Endothelial cell of umbilical vein (primary cell): ENCODE measurements around the gene HADH. TPM values are rescaled to one million over a fixed set of nuclear protein-coding genes. Genes with fewer than 3 reads are reported as not detected.

Source experiments
- BruUV-seq: library from RNA; stranded (reverse); fragments of 400-500 nt; replicated peaks from 2 replicates; lab custom pipeline; 2021; lab: Mats Ljungman, UMichigan
- CTCF ChIA-PET: fragments of 300-600, 350-600 bp; sonication (Branson Sonifier 250); formaldehyde crosslinking; loops from one replicate; lab custom pipeline; 2021; ENCODE audit warnings: antibody characterized with exemption, inconsistent platforms; lab: Charles Lee
- POLR2A ChIA-PET: fragments of 300-600, 350-600 bp; sonication (Branson Sonifier 250); formaldehyde crosslinking; loops from one replicate; lab custom pipeline; 2021; ENCODE audit warnings: antibody characterized with exemption, inconsistent platforms; lab: Charles Lee
- DNase-seq: peaks from one replicate; pipeline ENCODE4 v3.0.0-alpha.2; 2011; ENCODE audit warnings: low read depth, low spot score
- FAIRE-seq: peaks from 2 replicates; lab custom pipeline; 2011; peaks lifted over from hg19 to GRCh38; lab: Jason Lieb, UNC
- H2AFZ ChIP-seq: 2 replicates; pipeline ENCODE4 v1.6.0; 2012; ENCODE audit warnings: low read depth, low read length, control low read depth, inconsistent platforms
- H3K27ac ChIP-seq: 2 replicates; pipeline ENCODE4 v1.5.1; 2011; ENCODE audit warnings: low read depth, mild to moderate bottlenecking, control low read depth, low read length, moderate library complexity; ENCODE audit not compliant: insufficient read depth
- H3K27me3 ChIP-seq, 2 experiments: 2 replicates each; pipeline versions ENCODE4 v1.6.0 to v1.6.1; 2011; ENCODE audit warnings: low read length in 2 of 2, mixed read lengths in 1 of 2; ENCODE audit not compliant: control insufficient read depth in 2 of 2, insufficient read depth in 2 of 2
- H3K36me3 ChIP-seq, 2 experiments: 2 replicates in 1 of 2; 3 replicates in 1 of 2; pipeline ENCODE4 v1.5.1; 2011; ENCODE audit warnings: low read length in 2 of 2, mild to moderate bottlenecking in 1 of 2, moderate library complexity in 1 of 2; ENCODE audit not compliant: control insufficient read depth in 2 of 2, insufficient read depth in 2 of 2; ENCODE audit errors: extremely low read depth in 1 of 2
- H3K4me1 ChIP-seq: 3 replicates; pipeline ENCODE4 v1.5.1; 2011; ENCODE audit warnings: mild to moderate bottlenecking, low read length; ENCODE audit not compliant: control insufficient read depth, insufficient read depth; ENCODE audit errors: extremely low read depth
- H3K4me2 ChIP-seq: 2 replicates; pipeline ENCODE4 v1.6.1; 2011; ENCODE audit warnings: low read length, control low read depth, mixed read lengths; ENCODE audit not compliant: insufficient read depth
- H3K4me3 ChIP-seq, 3 experiments: fragments of 200-600 bp in 1 of 3; sonication (generic), shearing (Covaris generic) in 1 of 3; replicated peaks in 1 of 3; 2 replicates each; pipeline ENCODE4 v1.5.1; 2011 to 2016; ENCODE audit warnings: control low read depth in 3 of 3, low read length in 3 of 3, mild to moderate bottlenecking in 2 of 3, inconsistent platforms in 1 of 3, low read depth in 1 of 3, moderate library complexity in 1 of 3; ENCODE audit not compliant: insufficient read depth in 1 of 3
- H3K79me2 ChIP-seq: 2 replicates; pipeline ENCODE4 v1.6.0; 2012; ENCODE audit warnings: low read length, inconsistent platforms; ENCODE audit not compliant: control insufficient read depth, insufficient read depth
- H3K9ac ChIP-seq: replicated peaks from 2 replicates; pipeline ENCODE3; 2011; ENCODE audit warnings: low read length, control low read depth; ENCODE audit not compliant: insufficient read depth; ENCODE audit errors: extremely low read depth
- H3K9me1 ChIP-seq: replicated peaks from 3 replicates; pipeline ENCODE4 v1.6.0; 2011; ENCODE audit warnings: mild to moderate bottlenecking, low read length; ENCODE audit not compliant: control insufficient read depth, insufficient read depth; ENCODE audit errors: extremely low read depth
- H3K9me3 ChIP-seq: replicated peaks from 2 replicates; pipeline ENCODE4 v1.5.1; 2012; ENCODE audit warnings: low read length, inconsistent platforms; ENCODE audit not compliant: control insufficient read depth, insufficient read depth
- H4K20me1 ChIP-seq: replicated peaks from 2 replicates; pipeline ENCODE3; 2011; ENCODE audit warnings: mild to moderate bottlenecking, low read length; ENCODE audit not compliant: control insufficient read depth, insufficient read depth; ENCODE audit errors: extremely low read depth
- CTCF ChIP-seq, 2 donors: IDR thresholded peaks; 1 replicate in 1 of 2; 2 replicates in 1 of 2; pipeline ENCODE4 v1.5.1; 2011; ENCODE audit warnings: low read length in 2 of 2, mild to moderate bottlenecking in 2 of 2, moderate library complexity in 2 of 2, control low read depth in 1 of 2, inconsistent platforms in 1 of 2, low read depth in 1 of 2; ENCODE audit not compliant: insufficient read depth in 1 of 2; ENCODE audit errors: extremely low read depth in 1 of 2
- EZH2 ChIP-seq: IDR thresholded peaks from 2 replicates; pipeline ENCODE4 v1.6.1; 2012; ENCODE audit warnings: borderline replicate concordance, low read depth, mild to moderate bottlenecking, moderate library complexity, low read length, inconsistent platforms; ENCODE audit not compliant: severe bottlenecking
- FOS ChIP-seq: IDR thresholded peaks from 2 replicates; pipeline ENCODE4 v1.6.1; 2011; ENCODE audit warnings: mild to moderate bottlenecking, low read length, moderate library complexity, borderline replicate concordance; ENCODE audit not compliant: insufficient read depth
- GATA2 ChIP-seq: IDR thresholded peaks from 2 replicates; pipeline ENCODE4 v1.7.0; 2011; ENCODE audit warnings: low read depth, mild to moderate bottlenecking, moderate library complexity, mixed read lengths, low read length; ENCODE audit not compliant: insufficient read length, insufficient read depth
- JUN ChIP-seq: IDR thresholded peaks from 2 replicates; pipeline ENCODE4 v1.6.1; 2011; ENCODE audit warnings: borderline replicate concordance, low read depth; ENCODE audit not compliant: insufficient read length, insufficient read depth
- MAX ChIP-seq: IDR thresholded peaks from 2 replicates; pipeline ENCODE4 v1.6.1; 2011; ENCODE audit not compliant: insufficient read depth, insufficient read length
- MYC ChIP-seq: IDR thresholded peaks from one replicate; pipeline ENCODE4 v1.6.1; 2011; ENCODE audit warnings: mild to moderate bottlenecking, low read depth, low read length
- POLR2A ChIP-seq: IDR thresholded peaks from 2 replicates; pipeline ENCODE4 v1.6.1; 2012; ENCODE audit warnings: low read depth, mild to moderate bottlenecking, control low read depth, low read length
- POLR2AphosphoS5 ChIP-seq: IDR thresholded peaks from 2 replicates; pipeline ENCODE4 v1.6.1; 2012; ENCODE audit warnings: low read depth, mild to moderate bottlenecking, control low read depth, low read length, moderate library complexity; ENCODE audit not compliant: insufficient read depth
- dilution Hi-C: fragments of 300-500 bp; cut with MboI; formaldehyde crosslinking; loops from one replicate; pipeline ENCODE4 v1.15.0; 2019; ENCODE audit warnings: low sequenced_read_pairs; ENCODE audit not compliant: extremely low pct_ligation_motif_present
- intact Hi-C: fragments of 100-400 bp; cut with micrococcal nuclease; formaldehyde crosslinking; loops from one replicate; pipeline ENCODE4 v1.10.0; 2022
- polyA plus RNA-seq, 4 experiments: library from polyadenylated mRNA; depleted of rRNA in 3 of 4; stranded (reverse) in 3 of 4; unstranded in 1 of 4; fragments of >200 nt; gene quantifications; 2 replicates each; pipeline versions ENCODE4 v1.2.1 to v1.2.3, GENCODE V29; 2011 to 2012; ENCODE audit warnings: missing spikeins in 1 of 4
- total RNA-seq: library from RNA; stranded (reverse); gene quantifications from 2 replicates; pipeline ENCODE4 v1.2.3, GENCODE V29; 2021

The HADH gene
- total and polyA plus RNA-seq, 2 donors (not counting 3 experiments of a cell fraction or from before 2014, with no cell fraction given), result 19.2 to 20.3 TPM

GRCh38 chr4:107996949-107997788 lies 7.5 kb downstream of the HADH start:
- Histone ChIP-seq H3K4me1 (no peaks in the 10 kb centered on the region), H3K9me1 (no peaks in the 10 kb centered on the region), H3K9ac (no peak overlapping the region), H3K9me3 (no peaks in the 10 kb centered on the region), H3K36me3 (no peaks in the 10 kb centered on the region), H2AFZ (no peak overlapping the region), H4K20me1 (no peaks in the 10 kb centered on the region), H3K27ac (no peak overlapping the region), H3K4me2 (no peak overlapping the region), H3K4me3 (no peak overlapping the region), H3K27me3 (no peaks in the 10 kb centered on the region), H3K79me2 (peaks cover 4% of the 10 kb centered on the region)
- FAIRE-seq (no peak), DNase-seq (no peak)
- CTCF ChIA-PET, result no interaction called here
- intact Hi-C loops, result no loop called here
- POLR2A ChIA-PET, result interaction anchor here (0.6 kb wide), 1 partner anchor 39 kb away, joined by 3 read pairs; no protein-coding TSS in a partner anchor
- dilution Hi-C loops, result no loop called here
- no peak for TF ChIP-seq MAX
- TF ChIP-seq EZH2, result no peak
- TF ChIP-seq POLR2AphosphoS5, result no peak
- TF ChIP-seq MYC, result no peak
- no peak for TF ChIP-seq JUN
- no peak for TF ChIP-seq GATA2
- no peak for TF ChIP-seq CTCF (IDR thresholded peaks at IDR 0.05; ENCODE audit: extremely low read depth in 1 of 2, insufficient read depth in 1 of 2, low read depth in 1 of 2, low read length in 2 of 2)
- TF ChIP-seq FOS, result no peak
- no peak for TF ChIP-seq POLR2A
- no TSS peak for BruUV-seq
